Endothelial cell (in vitro differentiated cells): ENCODE results near the gene THOC2. TPM values are rescaled to one million over a fixed set of nuclear protein-coding genes. Genes with fewer than 3 reads are reported as not detected.
"Not testable (repeated sequence)": the region's sequence is repeated elsewhere in the genome, so short reads cannot be mapped to it uniquely, and the experiment has no call there.

Source experiments
- DNase-seq: peaks from one replicate; pipeline ENCODE4 v3.0.0; 2021; ENCODE audit warnings: low spot score
- H3K27ac Mint-ChIP-seq: one replicate; pipeline ENCODE4 v1.8.0; 2021; ENCODE audit warnings: mixed read lengths, inconsistent platforms; ENCODE audit not compliant: unreplicated experiment
- H3K27me3 Mint-ChIP-seq: one replicate; pipeline ENCODE4 v1.8.0; 2021; ENCODE audit warnings: mild to moderate bottlenecking, moderate library complexity, mixed read lengths, inconsistent platforms; ENCODE audit not compliant: unreplicated experiment
- H3K36me3 Mint-ChIP-seq: one replicate; pipeline ENCODE4 v1.8.0; 2021; ENCODE audit warnings: mild to moderate bottlenecking, low read depth, mixed read lengths, inconsistent platforms; ENCODE audit not compliant: unreplicated experiment
- H3K4me1 Mint-ChIP-seq: one replicate; pipeline ENCODE4 v1.8.0; 2021; ENCODE audit warnings: mild to moderate bottlenecking, mixed read lengths, inconsistent platforms; ENCODE audit not compliant: unreplicated experiment
- H3K4me3 Mint-ChIP-seq: one replicate; pipeline ENCODE4 v1.8.0; 2021; ENCODE audit warnings: mild to moderate bottlenecking, mixed read lengths, inconsistent platforms; ENCODE audit not compliant: unreplicated experiment
- H3K9me3 Mint-ChIP-seq: one replicate; pipeline ENCODE4 v1.8.0; 2021; ENCODE audit warnings: mixed read lengths, inconsistent platforms; ENCODE audit not compliant: unreplicated experiment
- CTCF ChIP-seq: fragments of 200-600 bp; sonication (generic); IDR thresholded peaks from one replicate; pipeline ENCODE4 v1.5.0; 2021; ENCODE audit warnings: antibody characterized with exemption; ENCODE audit not compliant: unreplicated experiment
- total RNA-seq: library from RNA; stranded (reverse); fragmentation: NEBNext Ultra II Directional; extraction: Animal tissue kit (Norgen Biotek cat#: 25700); gene quantifications from one replicate; pipeline ENCODE4 v1.2.1, GENCODE V29; 2021; ENCODE audit not compliant: unreplicated experiment

Gene THOC2
- total RNA-seq, 1 donor from 2014 or later = 94.3 TPM

GRCh38 chrX:123665197-123665596 lies 67.7 kb downstream of the THOC2 start:
- Mint-ChIP-seq H3K4me3 (no peak overlapping the region), H3K36me3 (peaks cover 10% of the 10 kb centered on the region), H3K9me3 (no peaks in the 10 kb centered on the region), H3K27me3 (no peaks in the 10 kb centered on the region), H3K27ac (no peak overlapping the region), H3K4me1 (no peaks in the 10 kb centered on the region)
- DNase-seq = no peak
- TF ChIP-seq CTCF = no peak

- H3K9me3 Mint-ChIP-seq, H3K27ac Mint-ChIP-seq, H3K4me1 Mint-ChIP-seq, H3K4me3 Mint-ChIP-seq, H3K27me3 Mint-ChIP-seq, DNase-seq: not testable (repeated sequence)
- H3K36me3 Mint-ChIP-seq = peaks cover 10% of the 10 kb centered on the region
These were observed 68.2 kb downstream of the THOC2 start for GRCh38 chrX:123664467-123665167.

- DNase-seq, H3K4me3 Mint-ChIP-seq, H3K27ac Mint-ChIP-seq, H3K27me3 Mint-ChIP-seq, H3K4me1 Mint-ChIP-seq, H3K9me3 Mint-ChIP-seq: not testable (repeated sequence)
- H3K36me3 Mint-ChIP-seq = peaks cover 10% of the 10 kb centered on the region
These were observed 69.1 kb downstream of the THOC2 start for GRCh38 chrX:123663720-123664119.

- not testable (repeated sequence) for DNase-seq, H3K9me3 Mint-ChIP-seq, H3K27ac Mint-ChIP-seq, H3K27me3 Mint-ChIP-seq, H3K36me3 Mint-ChIP-seq, H3K4me3 Mint-ChIP-seq
- H3K4me1 Mint-ChIP-seq = peaks cover 13% of the 10 kb centered on the region
These were observed 76.3 kb downstream of the THOC2 start for GRCh38 chrX:123656507-123656906.

- not testable (repeated sequence) for H3K9me3 Mint-ChIP-seq, H3K27me3 Mint-ChIP-seq, H3K27ac Mint-ChIP-seq, H3K4me3 Mint-ChIP-seq, H3K36me3 Mint-ChIP-seq, DNase-seq
- H3K4me1 Mint-ChIP-seq = peaks cover 23% of the 10 kb centered on the region
These were observed 84.1 kb downstream of the THOC2 start for GRCh38 chrX:123648811-123649181.

- Mint-ChIP-seq H3K4me3 (no peak overlapping the region), H3K27ac (no peak overlapping the region), H3K36me3 (peaks cover 4% of the 10 kb centered on the region), H3K27me3 (no peaks in the 10 kb centered on the region), H3K9me3 (no peaks in the 10 kb centered on the region), H3K4me1 (peaks cover 23% of the 10 kb centered on the region)
- no peak for TF ChIP-seq CTCF
- DNase-seq = peak; percentile 8
These were observed 84.6 kb downstream of the THOC2 start for GRCh38 chrX:123648028-123648810.

GRCh38 chrX:123647244-123647643 lies 85.6 kb downstream of the THOC2 start:
- Mint-ChIP-seq H3K27me3 (no peaks in the 10 kb centered on the region), H3K27ac (no peak overlapping the region), H3K36me3 (peaks cover 4% of the 10 kb centered on the region), H3K4me1 (peaks cover 18% of the 10 kb centered on the region), H3K4me3 (no peak overlapping the region), H3K9me3 (no peaks in the 10 kb centered on the region)
- TF ChIP-seq CTCF = no peak
- DNase-seq = no peak
